Stimulated activated CD4-positive, alpha-beta T cell treated with anti-CD3 and anti-CD28 coated beads, TNF-alpha, amount 100 ng/mL, for 4 hours (primary cell): Measurements from ENCODE around the gene PCBP1.
"Not testable (repeated sequence)": the region's sequence is repeated elsewhere in the genome, so short reads cannot be mapped to it uniquely, and the experiment has no call there.

ENCODE experiments used
- DNase-seq, 3 experiments: peaks; one replicate each; pipeline ENCODE4 v3.0.0-alpha.2; 2020; ENCODE audit warnings: low read depth in 3 of 3

PCBP1 gene

GRCh38 chr2:70098032-70098431 lies 10.8 kb downstream of the PCBP1 start:
- DNase-seq: no peak

GRCh38 chr2:70099270-70099669 lies 12.0 kb downstream of the PCBP1 start:
- no peak for DNase-seq

GRCh38 chr2:70101174-70101573 lies 13.9 kb downstream of the PCBP1 start:
- DNase-seq: no peak

- DNase-seq: not testable (repeated sequence)
Measured at GRCh38 chr2:70101686-70102085, 14.4 kb downstream of the PCBP1 start.

GRCh38 chr2:70102323-70102905 lies 15.1 kb downstream of the PCBP1 start:
- not testable (repeated sequence) for DNase-seq

- no peak for DNase-seq
Measured at GRCh38 chr2:70103531-70104061, 16.3 kb downstream of the PCBP1 start.

GRCh38 chr2:70104231-70105111 lies 17.2 kb downstream of the PCBP1 start:
- no peak for DNase-seq

- DNase-seq: not testable (repeated sequence)
Measured at GRCh38 chr2:70106138-70106537, 18.9 kb downstream of the PCBP1 start.

- not testable (repeated sequence) for DNase-seq
Measured at GRCh38 chr2:70110397-70110796, 23.1 kb downstream of the PCBP1 start.

- no peak for DNase-seq
Measured at GRCh38 chr2:70111752-70112591, 24.7 kb downstream of the PCBP1 start.

GRCh38 chr2:70113359-70114070 lies 26.2 kb downstream of the PCBP1 start:
- DNase-seq: no peak

- no peak for DNase-seq
Measured at GRCh38 chr2:70115646-70116442, 28.6 kb downstream of the PCBP1 start.

GRCh38 chr2:70116936-70117552 lies 29.8 kb downstream of the PCBP1 start:
- no peak for DNase-seq

GRCh38 chr2:70118798-70119454 lies 31.6 kb downstream of the PCBP1 start:
- DNase-seq: no peak

GRCh38 chr2:70121627-70122372 lies 34.5 kb downstream of the PCBP1 start:
- DNase-seq: no peak

GRCh38 chr2:70122470-70122869 lies 35.2 kb downstream of the PCBP1 start:
- DNase-seq: no peak

- no peak for DNase-seq
Measured at GRCh38 chr2:70123051-70123828, 36.0 kb downstream of the PCBP1 start.

GRCh38 chr2:70123829-70124116 lies 36.5 kb downstream of the PCBP1 start:
- DNase-seq: no peak
